22Rv1 (cell line): Measurements from ENCODE around the gene LURAP1L.

Source experiments
- ZFX ChIP-seq: fragments of 450-650 bp; IDR thresholded peaks from 2 replicates; pipeline ENCODE4 v1.6.1; 2017; ENCODE audit warnings: antibody characterized with exemption, borderline replicate concordance
- TF ChIP-seq, protein P1 (sequence below): fragments of 450-650 bp; IDR thresholded peaks from 2 replicates; pipeline ENCODE4 v1.5.1; 2017; ENCODE audit warnings: mild to moderate bottlenecking

GRCh38 chr9:12863618-12864017, 88.8 kb downstream of the LURAP1L start:
- TF ChIP-seq, protein P1, sequence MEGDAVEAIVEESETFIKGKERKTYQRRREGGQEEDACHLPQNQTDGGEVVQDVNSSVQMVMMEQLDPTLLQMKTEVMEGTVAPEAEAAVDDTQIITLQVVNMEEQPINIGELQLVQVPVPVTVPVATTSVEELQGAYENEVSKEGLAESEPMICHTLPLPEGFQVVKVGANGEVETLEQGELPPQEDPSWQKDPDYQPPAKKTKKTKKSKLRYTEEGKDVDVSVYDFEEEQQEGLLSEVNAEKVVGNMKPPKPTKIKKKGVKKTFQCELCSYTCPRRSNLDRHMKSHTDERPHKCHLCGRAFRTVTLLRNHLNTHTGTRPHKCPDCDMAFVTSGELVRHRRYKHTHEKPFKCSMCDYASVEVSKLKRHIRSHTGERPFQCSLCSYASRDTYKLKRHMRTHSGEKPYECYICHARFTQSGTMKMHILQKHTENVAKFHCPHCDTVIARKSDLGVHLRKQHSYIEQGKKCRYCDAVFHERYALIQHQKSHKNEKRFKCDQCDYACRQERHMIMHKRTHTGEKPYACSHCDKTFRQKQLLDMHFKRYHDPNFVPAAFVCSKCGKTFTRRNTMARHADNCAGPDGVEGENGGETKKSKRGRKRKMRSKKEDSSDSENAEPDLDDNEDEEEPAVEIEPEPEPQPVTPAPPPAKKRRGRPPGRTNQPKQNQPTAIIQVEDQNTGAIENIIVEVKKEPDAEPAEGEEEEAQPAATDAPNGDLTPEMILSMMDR = no peak
- no peak for TF ChIP-seq ZFX
